Hematopoietic multipotent progenitor cell treated with erythropoietin and hydrocortisone succinate and interleukin-3 and kit ligand, for 4 days (in vitro differentiated cells): ENCODE measurements around the gene FKBP15.
"Not testable (repeated sequence)": the region's sequence is repeated elsewhere in the genome, so short reads cannot be mapped to it uniquely, and the experiment has no call there.

Source experiments
- DNase-seq: peaks from one replicate; pipeline ENCODE4 v3.0.0-alpha.2; 2015

The FKBP15 gene

DNA sequence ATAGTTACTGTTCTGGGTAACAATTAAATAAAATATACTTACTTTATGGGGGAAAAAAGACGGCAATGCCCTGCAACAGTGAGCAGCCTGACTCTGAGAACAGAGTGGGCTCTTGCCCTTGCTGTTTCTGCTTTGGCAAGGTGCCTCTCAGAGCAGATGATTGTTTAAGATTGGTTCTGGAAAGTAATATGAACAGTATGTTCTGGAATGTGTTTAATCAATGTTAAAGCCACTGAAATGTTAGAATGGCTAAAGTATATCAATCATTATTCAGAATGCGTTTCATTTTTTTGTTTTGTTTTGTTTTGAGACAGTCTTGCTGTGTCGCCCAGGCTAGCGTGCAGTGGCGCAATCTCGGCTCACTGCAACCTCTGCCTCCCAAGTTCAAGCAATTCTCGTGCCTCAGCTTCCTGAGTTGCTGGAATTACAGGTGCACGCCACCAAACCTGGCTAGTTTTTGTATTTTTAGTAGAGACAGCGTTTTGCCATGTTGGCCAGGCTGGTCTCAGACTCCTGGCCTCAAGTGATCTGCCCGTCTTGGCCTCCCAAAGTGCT, 14.7 kb upstream of the FKBP15 start:
- DNase-seq = not testable (repeated sequence)

DNA sequence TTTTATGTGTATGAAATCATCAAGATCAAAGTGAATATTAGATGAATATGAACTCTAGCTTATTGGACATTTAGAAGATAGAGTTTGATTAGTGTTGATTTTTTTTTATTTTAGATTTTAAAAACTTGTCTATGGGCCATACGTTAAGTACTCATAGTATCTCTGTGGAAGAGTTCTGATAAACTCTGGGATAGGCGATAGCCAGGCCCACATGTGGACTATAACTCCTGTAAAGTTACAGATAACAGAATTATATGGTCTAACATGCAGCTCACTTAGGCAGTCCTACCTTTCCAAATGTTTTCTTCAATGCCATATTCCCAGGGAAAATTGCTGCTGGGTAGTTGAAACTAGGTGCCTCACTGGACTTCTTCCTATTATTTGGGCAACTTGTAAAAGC, 10.6 kb upstream of the FKBP15 start:
- peak; percentile 33 for DNase-seq

DNA sequence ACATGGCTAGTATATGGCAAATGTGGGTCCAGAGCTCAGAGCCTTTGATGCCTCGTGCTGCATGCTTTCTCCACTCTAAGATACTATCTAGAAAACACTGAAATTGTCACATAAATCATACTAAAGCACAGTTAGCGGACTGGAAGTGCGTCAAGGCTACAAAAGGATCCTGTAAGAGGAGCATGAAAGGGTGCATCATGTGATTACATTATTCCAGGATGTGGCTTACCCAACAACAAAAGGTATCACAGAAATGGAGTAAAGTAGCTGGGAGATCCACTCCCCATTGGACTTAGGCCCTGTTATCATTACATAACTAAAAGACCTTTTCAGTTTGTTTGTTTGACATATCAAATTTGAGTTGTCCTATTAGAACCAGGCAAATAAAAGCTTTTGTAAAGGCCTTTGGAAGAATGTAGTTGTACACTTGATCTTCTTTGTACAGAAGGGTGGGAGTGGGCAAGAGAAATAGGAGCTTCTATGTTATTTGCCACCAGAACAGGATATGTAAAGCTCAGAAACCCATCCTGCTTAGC, 7.1 kb upstream of the FKBP15 start:
- DNase-seq = no peak

DNA sequence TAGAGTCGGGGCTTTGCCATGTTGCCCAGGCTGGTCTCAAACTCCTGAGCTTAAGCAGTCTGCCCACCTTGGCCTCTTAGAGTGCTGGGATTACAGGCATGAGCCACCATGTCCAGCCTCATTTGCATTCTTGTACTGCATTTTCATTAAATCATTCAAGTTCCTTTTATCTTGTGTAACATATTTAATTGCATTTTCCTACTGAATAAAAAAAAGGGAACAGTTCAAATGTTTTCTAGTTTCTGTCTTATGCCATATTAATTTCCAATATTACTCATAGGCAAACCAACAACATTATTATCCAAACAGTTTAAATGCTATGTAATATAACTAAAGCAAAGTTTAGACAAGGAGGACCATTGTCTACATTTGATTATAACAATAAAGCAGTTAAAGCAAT, 6.4 kb upstream of the FKBP15 start:
- no peak for DNase-seq

DNA sequence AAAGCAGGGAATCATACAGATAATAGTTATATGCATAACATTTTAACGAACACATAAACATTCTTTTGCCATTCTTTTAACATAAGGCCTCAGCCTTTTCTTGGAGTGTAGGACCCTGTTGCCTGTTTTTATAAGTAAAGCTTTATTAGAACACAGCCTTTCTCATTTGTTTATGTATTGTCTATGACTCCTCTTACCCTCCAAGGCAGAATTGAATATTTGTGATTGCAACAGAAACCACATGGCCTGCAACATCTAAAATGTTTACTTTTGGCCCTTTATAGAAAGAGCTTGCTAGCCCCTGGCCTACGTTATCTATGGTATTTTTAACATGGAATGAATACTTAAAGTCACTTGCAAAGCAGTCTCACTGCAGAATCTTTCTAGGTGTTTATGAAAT, 2.9 kb upstream of the FKBP15 start:
- no peak for DNase-seq

DNA sequence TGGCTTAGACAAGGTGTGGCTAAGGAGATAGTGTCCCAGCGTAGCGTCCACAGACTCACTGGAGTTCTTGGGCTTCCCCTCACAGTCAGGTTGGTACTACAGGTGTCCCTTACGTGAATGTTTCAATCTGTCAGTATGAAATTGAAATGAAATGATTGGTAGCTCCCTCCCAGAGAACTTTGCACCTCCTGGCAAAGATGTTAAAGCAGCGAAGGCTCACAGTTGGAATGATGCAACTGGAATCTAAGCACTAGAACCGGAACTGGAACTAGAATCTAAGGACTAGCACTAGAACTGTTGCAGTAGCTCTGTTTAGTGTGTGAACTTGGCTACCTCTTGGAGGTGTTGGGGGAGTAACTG, 1.4 kb upstream of the FKBP15 start:
- DNase-seq = no peak

DNA sequence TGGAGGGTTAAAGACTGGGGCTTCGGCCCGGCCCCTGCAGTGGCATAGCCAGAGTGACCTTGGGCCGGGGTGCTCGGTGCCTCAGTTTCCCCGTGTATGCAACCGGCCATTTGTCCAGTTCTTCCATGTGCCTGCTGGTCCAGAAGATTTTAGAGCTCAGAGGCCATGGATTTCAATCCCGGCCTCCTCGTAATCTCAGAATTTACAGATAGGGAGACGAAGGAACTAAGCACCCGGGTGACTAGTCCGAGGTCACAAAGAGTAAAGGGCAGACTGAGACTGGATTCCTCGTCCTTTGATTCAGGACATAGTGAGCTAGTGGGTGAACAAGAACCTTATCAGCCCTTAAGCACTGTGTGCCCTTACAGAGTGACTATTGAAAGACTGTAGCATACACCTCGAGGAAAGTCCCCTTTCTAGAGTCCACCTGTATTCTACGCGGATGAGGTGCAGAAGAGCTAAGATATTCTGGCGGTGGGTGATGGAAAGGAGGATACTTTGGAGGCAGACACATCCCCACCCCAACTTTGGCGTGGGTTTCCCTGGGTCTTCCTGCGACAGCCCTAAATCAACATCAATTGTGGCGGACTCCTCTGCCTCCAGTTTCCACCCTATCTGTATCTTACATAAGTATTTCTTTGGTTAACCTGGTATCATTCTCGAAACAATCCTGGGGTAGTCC, 864 bp upstream of the FKBP15 start:
- peak; percentile 57 for DNase-seq

DNA sequence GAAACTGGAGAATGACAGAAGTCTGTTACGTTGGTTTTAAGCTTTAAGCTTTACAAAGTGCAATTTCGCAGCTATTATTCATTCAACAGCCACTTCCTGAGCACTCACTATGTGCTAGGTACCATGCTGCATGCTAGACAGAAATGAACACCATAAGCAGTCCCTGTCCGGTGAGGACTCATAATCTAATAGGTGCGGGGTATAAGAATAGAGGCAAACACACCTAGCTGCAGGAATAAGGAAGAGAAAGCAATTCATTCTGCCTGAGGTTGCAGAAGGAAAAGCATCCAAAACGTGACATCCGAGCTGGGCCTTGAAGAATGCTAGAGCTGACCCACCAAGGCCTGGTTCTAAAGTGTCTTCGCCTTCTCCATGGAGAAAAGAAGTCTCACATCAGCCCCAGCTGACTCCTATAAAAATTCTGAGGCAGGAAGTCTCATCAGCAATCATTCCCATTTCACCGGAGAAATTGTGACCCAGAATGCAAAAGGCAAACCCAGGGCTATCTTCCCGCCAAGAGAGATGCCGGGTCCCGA, 542 bp downstream of the FKBP15 start:
- DNase-seq = no peak

DNA sequence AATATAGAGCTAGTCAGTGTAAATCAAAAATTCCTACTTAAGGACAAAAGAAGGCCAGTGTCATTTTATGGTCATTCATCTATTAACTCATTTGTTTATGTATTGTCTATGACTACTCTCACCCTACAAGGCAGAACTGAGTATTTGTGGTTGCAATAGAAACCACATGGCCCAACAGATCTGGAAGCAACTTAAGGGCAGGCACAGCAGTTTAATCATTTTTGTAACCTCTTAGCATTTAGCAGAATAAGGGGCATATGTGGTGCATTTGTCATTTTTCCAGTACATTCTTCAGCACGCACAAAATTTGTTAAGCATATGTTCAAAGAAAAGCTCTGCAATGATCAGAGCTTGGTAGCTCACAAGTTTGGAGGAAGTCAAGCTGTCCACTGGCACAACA, 1.1 kb downstream of the FKBP15 start:
- peak; percentile 62 for DNase-seq

DNA sequence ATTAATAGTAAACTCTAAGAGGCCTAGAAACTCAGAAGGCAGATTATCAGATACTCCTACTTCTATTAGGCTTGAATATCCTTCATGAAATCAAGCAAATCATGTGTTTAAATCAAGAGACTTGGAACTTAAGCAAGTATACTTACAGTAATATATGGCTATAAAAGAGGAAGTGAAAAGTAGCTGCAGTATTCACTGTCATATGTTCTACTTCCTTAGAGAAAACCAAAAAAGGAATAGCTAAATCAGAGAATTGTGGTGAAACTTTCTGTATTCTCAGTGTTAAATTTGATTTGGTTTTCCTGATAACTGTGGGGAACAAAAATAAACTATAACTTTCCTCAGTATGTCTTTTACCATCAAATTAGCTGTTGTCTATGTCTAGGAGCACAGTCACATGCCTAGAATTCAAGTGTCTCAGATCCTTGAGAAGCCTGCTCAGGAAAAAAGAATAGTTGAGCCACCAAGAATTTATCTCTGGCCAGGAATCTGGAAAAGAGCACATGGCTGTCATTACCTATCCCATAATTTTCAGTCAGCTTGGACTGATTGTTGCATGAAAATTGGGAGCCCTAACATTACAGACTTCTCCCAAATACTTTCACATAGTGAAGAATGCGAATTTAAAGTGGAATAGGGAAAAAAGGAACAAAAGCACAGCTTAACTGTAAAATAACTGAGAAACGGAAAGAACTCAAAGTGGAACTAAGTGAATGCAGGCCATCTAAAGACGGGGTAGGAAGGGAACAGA, 1.7 kb downstream of the FKBP15 start:
- peak; percentile 66 for DNase-seq

DNA sequence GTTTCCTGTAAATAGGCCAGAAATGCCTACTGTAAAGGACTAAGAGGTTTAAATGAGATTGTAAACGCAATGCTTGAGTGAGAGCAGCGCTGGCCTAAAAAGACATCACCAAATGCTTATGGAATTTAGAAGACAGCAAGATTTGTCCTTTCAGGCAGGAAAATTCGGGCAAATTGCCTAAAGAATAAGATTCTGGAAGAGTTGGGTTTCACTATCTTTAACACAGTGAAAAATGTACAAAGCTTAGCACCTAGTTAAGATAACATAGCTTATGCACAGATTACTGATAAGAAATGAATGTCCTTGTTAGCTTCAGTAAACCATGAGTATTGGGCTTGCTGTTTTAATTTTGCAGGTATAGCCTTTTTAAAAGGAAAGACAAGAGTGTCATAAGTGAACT, 4.7 kb downstream of the FKBP15 start:
- DNase-seq = no peak

DNA sequence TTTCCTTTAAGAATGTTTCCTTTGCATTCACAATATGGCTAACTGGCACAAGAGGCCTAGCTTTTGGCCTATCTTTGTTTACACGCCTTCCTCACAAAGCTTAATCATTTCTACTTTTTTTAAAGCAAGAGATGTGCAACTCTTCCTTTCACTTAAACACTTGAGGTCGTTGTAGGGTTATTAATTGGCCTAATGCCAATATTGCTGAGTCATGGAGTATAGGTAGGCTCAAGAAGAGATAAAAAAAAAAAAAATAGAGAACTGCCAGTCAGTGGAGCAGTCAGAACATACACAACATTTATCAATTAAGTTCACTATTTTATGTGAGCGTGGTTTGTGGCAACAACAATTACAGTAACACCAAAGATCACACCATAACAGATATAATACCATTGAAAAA, 5.9 kb downstream of the FKBP15 start:
- DNase-seq = peak; percentile 87

DNA sequence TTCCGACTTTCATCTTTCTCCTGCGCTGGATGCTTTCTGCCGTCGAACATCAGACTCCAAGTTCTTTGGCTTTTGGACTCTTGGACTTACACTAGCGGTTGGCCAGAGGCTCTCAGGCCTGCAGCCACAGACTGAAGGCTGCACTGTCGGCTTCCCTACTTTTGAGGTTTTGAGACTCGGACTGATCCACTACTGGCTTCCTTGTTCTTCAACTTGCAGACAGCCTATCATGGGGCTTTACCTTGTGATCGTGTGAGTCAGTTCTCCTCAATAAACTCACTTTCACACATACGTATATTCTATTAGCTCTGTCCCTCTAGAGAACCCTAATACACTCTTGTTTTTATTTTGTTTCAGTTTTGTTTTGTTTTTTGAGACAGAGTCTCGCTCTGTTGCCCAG, 10.3 kb downstream of the FKBP15 start:
- no peak for DNase-seq

DNA sequence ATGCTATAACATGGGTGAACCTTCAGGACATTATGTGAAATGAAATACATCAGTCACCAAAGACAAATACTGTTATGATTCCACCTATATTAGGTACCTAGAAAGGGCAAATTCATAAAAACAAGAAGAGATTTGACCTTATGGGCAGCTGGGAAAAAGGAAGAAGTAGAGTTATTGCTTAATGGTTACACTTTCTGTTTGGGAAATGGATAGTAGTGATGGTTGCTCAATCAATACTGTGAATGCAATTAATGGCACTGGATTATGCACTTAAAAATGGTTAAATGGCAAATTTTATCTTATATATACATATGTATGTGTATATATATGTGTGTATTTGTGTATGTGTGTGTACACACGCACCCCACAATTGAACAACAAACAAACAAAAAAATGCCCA, 15.2 kb downstream of the FKBP15 start:
- no peak for DNase-seq

DNA sequence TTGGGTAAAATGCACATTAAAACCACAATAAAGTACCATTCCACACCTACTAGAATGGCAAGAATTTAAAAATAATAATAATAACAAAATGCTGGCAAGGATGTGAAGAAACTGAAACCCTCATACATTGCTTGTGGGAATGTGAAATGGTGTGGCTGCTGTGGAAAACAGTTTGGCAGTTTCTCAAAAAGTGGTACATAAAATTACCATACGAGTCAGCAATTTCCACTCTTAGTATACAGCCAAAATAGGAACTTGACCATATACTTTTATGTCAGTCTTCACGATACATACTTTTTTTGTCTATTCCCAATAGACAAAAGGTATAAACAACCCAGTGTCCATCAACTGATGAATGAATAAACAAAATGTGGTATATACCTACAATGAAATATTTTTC, 15.6 kb downstream of the FKBP15 start:
- DNase-seq = no peak

DNA sequence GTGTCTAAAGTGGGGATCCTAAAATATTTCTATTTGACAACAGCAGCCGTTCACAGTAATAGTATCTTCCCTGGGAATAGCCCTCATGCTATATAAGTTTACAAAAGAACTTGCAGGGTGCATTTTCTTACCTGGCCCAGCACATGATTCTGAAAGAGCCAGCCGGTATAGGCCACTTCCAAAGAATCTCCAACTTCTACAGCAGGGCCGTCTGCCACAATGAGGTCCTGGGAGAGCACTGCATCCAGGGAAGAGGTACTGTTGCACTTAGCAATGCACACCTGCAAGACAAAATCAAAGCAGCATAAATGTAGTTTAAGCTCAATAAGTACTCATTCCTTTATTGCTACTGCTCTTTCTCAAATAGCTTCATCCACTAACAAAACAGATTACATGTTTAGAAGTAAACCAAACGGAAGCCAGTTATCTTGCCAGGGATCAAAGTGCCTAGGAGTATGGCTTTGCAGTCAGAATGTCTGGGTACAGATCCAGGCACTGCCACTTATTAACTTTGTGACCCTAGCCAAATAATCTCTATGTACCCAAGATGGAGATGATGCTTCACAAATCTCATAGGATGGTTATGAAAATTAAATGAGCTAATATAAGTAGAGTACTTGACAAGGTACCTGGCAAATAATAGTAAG, 21.3 kb downstream of the FKBP15 start:
- DNase-seq = no peak

DNA sequence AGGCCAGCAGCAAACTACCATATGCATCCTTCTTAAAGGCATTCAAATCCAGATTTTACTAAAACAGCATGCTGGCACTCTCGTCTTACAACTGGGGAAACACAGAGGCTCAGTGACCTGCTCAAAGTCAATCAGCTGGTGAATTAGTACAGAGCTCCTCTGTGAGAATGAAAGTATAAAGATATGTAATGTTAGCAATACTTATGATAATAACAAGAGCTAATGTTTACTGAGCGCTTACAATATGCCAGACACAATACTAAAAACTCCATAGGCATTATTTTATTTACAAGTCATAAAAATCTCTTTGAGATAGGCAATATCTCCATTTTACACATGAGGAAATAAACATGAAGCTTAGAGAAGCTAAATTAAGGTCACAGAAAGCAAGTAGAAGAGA, 28.6 kb downstream of the FKBP15 start:
- no peak for DNase-seq

DNA sequence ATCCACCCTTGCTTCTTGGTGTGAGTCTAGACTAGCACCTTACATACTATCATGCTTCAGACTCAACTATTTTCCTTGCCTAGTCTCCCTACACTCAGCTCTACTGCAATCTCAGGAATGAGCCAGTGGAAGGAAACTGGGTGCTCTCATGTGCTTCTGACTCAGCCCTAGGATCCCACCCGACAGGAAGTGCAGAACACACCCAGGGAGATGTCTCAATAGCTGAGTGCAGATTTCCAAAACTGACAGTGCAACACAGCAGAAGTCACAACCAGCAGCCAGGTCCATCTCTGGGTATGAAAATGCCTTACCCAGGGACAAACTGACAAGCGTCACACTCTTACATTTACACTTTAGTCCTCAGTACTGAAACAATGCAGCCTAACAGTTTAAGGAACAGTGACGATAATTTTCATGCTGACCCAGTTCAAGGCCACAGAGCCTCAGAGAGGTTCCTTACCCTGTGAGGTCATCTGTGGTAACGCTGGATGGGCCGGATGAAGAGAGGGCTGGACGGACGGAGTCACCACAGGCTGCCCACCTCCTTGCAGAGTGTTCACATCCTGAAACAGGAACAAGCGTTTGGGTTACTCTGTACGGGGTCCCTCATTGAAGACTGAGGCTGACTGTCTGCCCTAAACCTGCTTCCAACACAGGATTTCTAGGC, 33.0 kb downstream of the FKBP15 start:
- DNase-seq = peak; percentile 59

DNA sequence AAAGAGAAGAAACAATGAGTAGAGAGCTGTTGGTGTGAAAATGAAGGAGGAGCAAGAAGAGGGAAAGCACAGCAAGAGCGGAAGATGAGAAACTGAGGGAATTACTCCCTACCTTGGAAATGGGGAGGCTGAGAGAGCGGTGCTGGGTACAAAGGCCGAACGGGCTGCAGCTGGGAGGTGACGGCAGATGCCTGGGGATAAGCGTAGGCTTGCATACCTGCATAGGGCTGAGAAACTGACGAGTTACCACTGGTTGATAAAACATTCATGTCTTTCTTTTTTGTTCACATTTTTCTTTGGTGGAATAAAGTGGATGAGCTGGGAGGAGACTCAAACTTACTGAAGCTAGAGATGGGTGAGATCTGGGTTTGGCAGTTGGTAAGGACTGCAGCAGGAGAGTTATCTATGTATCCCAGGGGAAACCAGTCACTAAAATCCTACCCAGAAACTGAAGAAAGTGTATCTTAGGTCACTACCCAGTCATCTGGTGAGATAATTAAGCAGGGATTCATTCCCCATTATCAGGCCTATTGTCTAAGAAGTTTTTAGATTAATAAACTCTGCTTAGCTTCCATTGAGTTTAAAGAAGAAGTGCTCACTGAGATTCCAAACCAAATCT, 34.8 kb downstream of the FKBP15 start:
- DNase-seq = no peak

DNA sequence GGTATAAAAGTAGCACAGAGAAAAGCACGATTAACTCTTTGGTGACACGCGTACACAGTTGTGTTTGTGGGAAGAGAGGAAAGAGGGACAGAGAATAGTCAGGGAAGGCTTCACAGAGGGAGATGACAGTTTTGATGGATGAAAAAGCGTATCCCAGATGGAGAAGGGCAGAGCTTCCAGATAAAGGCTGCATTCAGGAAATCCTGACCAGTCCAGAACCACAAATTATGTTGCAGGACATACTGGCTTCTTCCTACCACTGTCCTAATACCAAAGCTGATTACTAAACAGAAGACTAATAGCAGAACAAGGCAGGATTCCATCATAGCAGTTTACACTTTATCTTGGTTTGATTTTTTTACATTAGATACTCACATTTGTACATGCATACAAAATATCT, 35.8 kb downstream of the FKBP15 start:
- DNase-seq = no peak

DNA sequence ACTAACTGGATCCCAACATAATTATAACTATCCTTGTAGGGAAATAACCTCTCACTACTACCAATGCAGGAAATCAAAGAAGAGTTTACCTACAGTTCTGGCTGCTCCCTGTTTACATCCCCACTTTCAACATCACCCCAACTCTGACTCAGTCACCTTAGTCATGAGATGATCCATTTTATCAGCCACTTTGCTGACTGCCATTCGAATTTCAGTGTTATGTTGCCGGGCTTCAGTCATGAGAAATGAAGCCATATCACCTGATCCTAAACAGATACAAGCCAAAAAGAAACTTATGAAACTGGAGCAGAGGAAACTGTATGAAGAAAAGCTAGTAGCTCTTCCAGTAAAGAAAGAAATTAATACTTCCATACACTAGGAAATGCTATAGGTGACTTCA, 36.5 kb downstream of the FKBP15 start:
- no peak for DNase-seq

DNA sequence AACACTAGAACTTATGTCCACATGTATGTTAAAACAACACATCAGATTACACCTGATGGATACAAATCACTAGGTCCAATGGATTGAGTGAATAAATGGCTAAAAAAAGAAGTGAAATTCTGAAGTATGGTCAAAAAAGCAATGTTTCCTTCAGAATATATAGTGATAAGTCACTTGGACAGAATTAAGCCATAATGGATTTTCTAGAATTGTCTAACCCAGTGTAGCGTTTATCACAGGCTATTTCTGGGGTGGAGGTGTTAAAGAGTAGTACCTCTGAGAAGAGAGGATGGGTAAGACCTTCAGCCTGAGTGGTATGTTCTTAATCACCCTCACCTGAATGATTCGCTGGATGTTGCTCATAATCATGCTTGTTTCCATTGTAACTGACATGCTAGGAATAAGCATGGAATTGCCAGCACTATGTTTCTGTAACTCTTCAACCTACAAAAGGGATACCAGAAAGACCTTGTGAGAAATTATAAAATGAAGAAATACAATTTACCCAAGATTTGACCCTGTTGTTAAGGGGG, 37.1 kb downstream of the FKBP15 start:
- DNase-seq = no peak
